22Rv1 (cell line): ENCODE data around the gene ZFYVE28.

Experiments
- CTCF ChIP-seq: fragments of 450-650 bp; IDR thresholded peaks from 2 replicates; pipeline ENCODE4 v1.5.1; 2017; ENCODE audit warnings: mild to moderate bottlenecking
- ZFX ChIP-seq: fragments of 450-650 bp; IDR thresholded peaks from 2 replicates; pipeline ENCODE4 v1.6.1; 2017; ENCODE audit warnings: antibody characterized with exemption, borderline replicate concordance

DNA sequence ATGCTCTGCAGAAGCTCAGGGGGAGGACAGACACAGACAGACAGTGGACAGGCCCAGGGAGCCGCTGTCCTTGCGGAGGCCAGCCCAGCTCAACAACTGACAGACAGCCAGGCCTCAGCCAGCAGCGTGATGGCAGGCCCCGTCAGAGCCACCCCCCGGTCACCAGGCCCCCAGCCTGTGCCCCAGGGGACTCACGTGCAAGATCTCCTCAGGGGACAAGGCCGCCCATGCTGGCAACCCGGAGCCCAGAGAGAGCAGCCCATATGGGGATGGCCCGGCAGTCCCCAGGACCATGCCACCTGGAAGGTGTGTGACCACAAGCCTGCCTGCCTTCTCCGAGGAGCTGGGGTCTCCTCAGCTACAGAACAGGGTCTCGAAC lies 128.5 kb downstream of the ZFYVE28 start:
- no peak for TF ChIP-seq CTCF
- TF ChIP-seq ZFX = no peak
